GM12891 (cell line): ENCODE results near the gene SRCIN1.

Experiments
- POLR2A ChIP-seq: IDR thresholded peaks from 2 replicates; pipeline ENCODE4 v1.6.1; 2011; ENCODE audit warnings: low read depth, low read length, control low read depth
- POLR2AphosphoS5 ChIP-seq: IDR thresholded peaks from 2 replicates; pipeline ENCODE4 v1.6.1; 2011; ENCODE audit warnings: low read depth, low read length, control low read depth
- TAF1 ChIP-seq: IDR thresholded peaks from 2 replicates; pipeline ENCODE4 v1.6.1; 2011; ENCODE audit warnings: low read depth, low read length, control low read depth

DNA sequence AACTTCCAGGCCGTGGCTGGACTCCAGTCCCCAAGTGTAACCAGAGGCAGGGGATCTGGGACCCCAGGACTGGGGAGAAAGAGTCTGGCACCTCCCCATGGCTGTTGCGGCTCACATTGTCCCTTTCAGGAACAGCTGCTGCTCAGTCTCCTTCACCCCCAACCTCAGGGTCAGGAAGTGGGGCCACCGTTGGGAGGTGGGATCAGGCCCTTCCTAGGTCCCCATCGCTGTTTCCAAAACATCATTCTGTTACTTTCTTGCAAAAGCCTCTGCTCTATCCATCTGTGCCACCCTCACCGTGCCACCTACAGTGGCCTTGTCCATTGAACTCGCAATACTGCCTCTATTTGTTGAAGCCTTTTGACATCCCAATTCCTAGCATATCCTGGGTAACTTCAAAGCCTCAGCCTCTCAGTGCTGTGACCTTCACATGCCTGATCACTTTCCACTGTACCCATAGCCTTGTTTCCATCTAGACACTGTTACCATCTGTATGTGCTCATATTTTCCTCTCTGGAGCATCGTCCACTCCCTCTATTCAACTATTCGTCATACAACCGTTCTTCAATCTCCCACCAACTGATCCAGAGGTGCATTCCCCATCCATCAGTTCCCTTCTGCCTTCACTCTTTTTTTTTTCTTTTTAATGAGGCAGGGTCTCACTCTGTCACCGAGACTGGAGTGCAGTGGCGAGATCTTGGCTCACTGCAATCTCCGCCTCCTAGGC lies 15.0 kb upstream of the SRCIN1 start:
- no peak for TF ChIP-seq POLR2A
- TF ChIP-seq POLR2AphosphoS5, result no peak
- no peak for TF ChIP-seq TAF1
